Mucosa of stomach (tissue), 1 donor: ENCODE results near the gene KLHL42.

Source experiments
- H3K27me3 ChIP-seq: one replicate; pipeline ENCODE4 v1.7.0; 2013; ENCODE audit warnings: mild to moderate bottlenecking, low read length; ENCODE audit not compliant: control insufficient read depth, insufficient read depth
- H3K36me3 ChIP-seq: one replicate; pipeline ENCODE4 v1.7.0; 2013; ENCODE audit warnings: low read length; ENCODE audit not compliant: control insufficient read depth, insufficient read depth
- H3K4me1 ChIP-seq: one replicate; pipeline ENCODE4 v1.7.0; 2013; ENCODE audit warnings: mild to moderate bottlenecking, low read length; ENCODE audit not compliant: control insufficient read depth, insufficient read depth
- H3K4me3 ChIP-seq: one replicate; pipeline ENCODE4 v1.7.0; 2013; ENCODE audit warnings: low read length
- H3K9ac ChIP-seq: one replicate; pipeline ENCODE4 v1.7.0; 2013; ENCODE audit warnings: mild to moderate bottlenecking, low read length, moderate library complexity
- H3K9me3 ChIP-seq: one replicate; pipeline ENCODE4 v1.7.0; 2013; ENCODE audit warnings: mild to moderate bottlenecking, low read length, moderate library complexity; ENCODE audit not compliant: control insufficient read depth
- donor health status: Pancreatic carcinoma.

KLHL42 gene

GRCh38 chr12:27807063-27807703, 27.1 kb downstream of the KLHL42 start:
- H3K4me1 ChIP-seq, result no peaks in the 10 kb centered on the region

GRCh38 chr12:27808841-27809240, 28.8 kb downstream of the KLHL42 start:
- H3K4me3 ChIP-seq, result no peak overlapping the region
- H3K9me3 ChIP-seq, result no peaks in the 10 kb centered on the region
- no peaks in the 10 kb centered on the region for H3K27me3 ChIP-seq
- H3K9ac ChIP-seq, result no peak overlapping the region
- no peaks in the 10 kb centered on the region for H3K36me3 ChIP-seq
- H3K4me1 ChIP-seq, result no peaks in the 10 kb centered on the region

More at GRCh38 chr12:27807063-27807703, 27.1 kb downstream of the KLHL42 start:
- H3K9me3 ChIP-seq, result no peaks in the 10 kb centered on the region
- H3K36me3 ChIP-seq, result no peaks in the 10 kb centered on the region
- no peak overlapping the region for H3K9ac ChIP-seq
- H3K4me3 ChIP-seq, result no peak overlapping the region
- H3K27me3 ChIP-seq, result no peaks in the 10 kb centered on the region

GRCh38 chr12:27810756-27811155, 30.7 kb downstream of the KLHL42 start:
- no peaks in the 10 kb centered on the region for H3K27me3 ChIP-seq
- no peaks in the 10 kb centered on the region for H3K4me1 ChIP-seq
- H3K36me3 ChIP-seq, result no peaks in the 10 kb centered on the region
- H3K9me3 ChIP-seq, result no peaks in the 10 kb centered on the region
- no peak overlapping the region for H3K9ac ChIP-seq
- H3K4me3 ChIP-seq, result no peak overlapping the region

- Histone ChIP-seq H3K36me3 (no peaks in the 10 kb centered on the region), H3K9me3 (no peaks in the 10 kb centered on the region), H3K27me3 (no peaks in the 10 kb centered on the region), H3K9ac (no peak overlapping the region), H3K4me3 (no peak overlapping the region), H3K4me1 (no peaks in the 10 kb centered on the region)
Observed at GRCh38 chr12:27812502-27812901, 32.5 kb downstream of the KLHL42 start.

- Histone ChIP-seq H3K27me3 (no peaks in the 10 kb centered on the region), H3K9me3 (no peaks in the 10 kb centered on the region), H3K4me3 (no peak overlapping the region), H3K36me3 (no peaks in the 10 kb centered on the region), H3K4me1 (no peaks in the 10 kb centered on the region), H3K9ac (no peak overlapping the region)
Observed at GRCh38 chr12:27814411-27814810, 34.4 kb downstream of the KLHL42 start.

GRCh38 chr12:27814851-27815591, 35.0 kb downstream of the KLHL42 start:
- no peaks in the 10 kb centered on the region for H3K4me1 ChIP-seq
- no peak overlapping the region for H3K9ac ChIP-seq
- no peaks in the 10 kb centered on the region for H3K27me3 ChIP-seq
- H3K4me3 ChIP-seq, result no peak overlapping the region
- no peaks in the 10 kb centered on the region for H3K9me3 ChIP-seq
- H3K36me3 ChIP-seq, result no peaks in the 10 kb centered on the region

GRCh38 chr12:27817766-27818165, 37.7 kb downstream of the KLHL42 start:
- H3K9ac ChIP-seq, result no peak overlapping the region
- H3K27me3 ChIP-seq, result no peaks in the 10 kb centered on the region
- no peaks in the 10 kb centered on the region for H3K4me1 ChIP-seq

GRCh38 chr12:27818401-27818918, 38.4 kb downstream of the KLHL42 start:
- H3K9ac ChIP-seq, result no peak overlapping the region

More at GRCh38 chr12:27817766-27818165, 37.7 kb downstream of the KLHL42 start:
- H3K9me3 ChIP-seq, result no peaks in the 10 kb centered on the region
- no peak overlapping the region for H3K4me3 ChIP-seq
- no peaks in the 10 kb centered on the region for H3K36me3 ChIP-seq

GRCh38 chr12:27820564-27820963, 40.5 kb downstream of the KLHL42 start:
- Histone ChIP-seq H3K9me3 (no peaks in the 10 kb centered on the region), H3K27me3 (no peaks in the 10 kb centered on the region), H3K9ac (no peak overlapping the region), H3K4me3 (no peak overlapping the region), H3K4me1 (no peaks in the 10 kb centered on the region), H3K36me3 (no peaks in the 10 kb centered on the region)

More at GRCh38 chr12:27818401-27818918, 38.4 kb downstream of the KLHL42 start:
- H3K4me3 ChIP-seq, result no peak overlapping the region
- no peaks in the 10 kb centered on the region for H3K9me3 ChIP-seq
- H3K4me1 ChIP-seq, result no peaks in the 10 kb centered on the region
- H3K36me3 ChIP-seq, result no peaks in the 10 kb centered on the region
- no peaks in the 10 kb centered on the region for H3K27me3 ChIP-seq

GRCh38 chr12:27821259-27821973, 41.4 kb downstream of the KLHL42 start:
- no peak overlapping the region for H3K4me3 ChIP-seq
- H3K4me1 ChIP-seq, result no peaks in the 10 kb centered on the region
- no peaks in the 10 kb centered on the region for H3K36me3 ChIP-seq
- no peaks in the 10 kb centered on the region for H3K27me3 ChIP-seq
- no peaks in the 10 kb centered on the region for H3K9me3 ChIP-seq
- no peak overlapping the region for H3K9ac ChIP-seq

- Histone ChIP-seq H3K9me3 (no peaks in the 10 kb centered on the region), H3K4me1 (no peaks in the 10 kb centered on the region), H3K36me3 (no peaks in the 10 kb centered on the region), H3K4me3 (no peak overlapping the region), H3K9ac (no peak overlapping the region), H3K27me3 (no peaks in the 10 kb centered on the region)
Observed at GRCh38 chr12:27822076-27822712, 42.2 kb downstream of the KLHL42 start.
